Fibroblast of skin of back (primary cell): Measurements from ENCODE around the gene ACTG2.
"Not testable (repeated sequence)": the region's sequence is repeated elsewhere in the genome, so short reads cannot be mapped to it uniquely, and the experiment has no call there.

Source experiments
- DNase-seq: peaks from one replicate; pipeline ENCODE4 v3.0.0-alpha.2; 2013

ACTG2 gene

DNA sequence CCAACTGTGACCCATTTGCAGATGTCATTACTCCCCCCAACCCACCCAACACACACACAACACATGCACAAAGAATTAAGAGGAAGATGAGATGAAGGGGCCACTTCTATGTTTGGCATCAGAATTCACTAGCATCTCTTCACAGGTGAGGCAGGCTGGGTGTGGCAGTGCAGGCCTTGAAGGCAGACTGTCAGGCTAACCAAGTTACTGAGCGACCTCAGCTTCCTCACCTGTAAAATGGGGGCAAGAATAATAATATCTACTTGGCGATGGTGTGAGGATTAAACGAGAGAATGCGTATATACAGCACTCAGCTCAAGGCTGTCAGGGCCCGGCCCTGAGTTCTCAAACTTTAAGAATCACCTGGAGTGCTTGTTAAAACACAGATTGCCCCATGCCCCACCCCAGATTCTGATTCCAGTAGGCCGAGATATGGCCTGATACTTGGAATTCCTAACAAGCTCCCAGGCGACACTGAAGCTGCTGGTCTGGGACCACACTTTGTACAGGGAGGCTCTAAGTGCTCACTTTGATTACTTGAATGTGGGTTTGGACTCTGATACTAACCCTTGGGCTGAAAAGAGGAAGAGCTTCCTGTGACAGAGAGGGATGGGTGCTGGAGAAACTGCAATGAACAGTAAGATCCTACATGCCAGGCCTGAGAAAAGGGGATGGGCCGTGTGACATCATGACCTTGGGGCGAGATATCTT is 1.1 kb downstream of the ACTG2 start:
- no peak for DNase-seq

DNA sequence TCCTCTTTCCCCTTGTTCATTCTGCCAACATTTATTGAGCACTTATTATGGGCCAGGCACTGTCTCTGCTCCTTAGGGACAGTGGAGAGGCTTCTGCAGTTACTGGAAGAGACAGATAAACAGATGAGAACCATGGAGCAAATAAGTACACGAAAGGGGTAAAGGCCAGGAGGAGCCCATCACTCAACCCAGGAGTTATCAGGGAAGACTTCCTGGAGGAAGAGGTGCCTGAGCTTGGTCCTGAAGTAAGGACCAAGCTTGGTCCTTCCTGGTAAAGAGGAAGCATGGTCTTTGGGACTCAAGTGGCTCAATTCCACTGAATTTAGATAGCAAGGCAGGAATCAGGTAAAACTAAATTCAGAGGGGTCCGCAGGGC is 1.7 kb downstream of the ACTG2 start:
- DNase-seq: no peak

DNA sequence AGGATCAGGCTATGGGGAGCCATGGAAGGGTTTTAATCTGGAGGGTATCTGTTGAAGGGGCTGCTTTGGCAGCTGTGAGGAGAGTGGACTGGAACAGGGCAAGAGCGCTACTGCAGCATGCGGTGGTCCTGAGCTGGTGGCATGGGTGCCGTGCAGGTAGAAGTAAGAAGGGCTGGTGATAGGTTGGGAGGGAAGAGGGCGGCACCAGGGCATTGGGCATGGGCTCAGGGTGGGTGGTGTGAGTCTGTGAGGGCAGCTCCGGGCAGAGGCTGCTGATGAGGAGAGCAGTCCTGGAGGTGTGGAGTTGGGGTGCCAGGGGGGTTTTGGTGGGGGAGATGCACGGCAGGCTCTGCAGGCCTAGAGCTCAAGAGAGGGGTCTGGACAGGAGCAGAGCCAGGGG is 2.1 kb downstream of the ACTG2 start:
- DNase-seq: no peak

DNA sequence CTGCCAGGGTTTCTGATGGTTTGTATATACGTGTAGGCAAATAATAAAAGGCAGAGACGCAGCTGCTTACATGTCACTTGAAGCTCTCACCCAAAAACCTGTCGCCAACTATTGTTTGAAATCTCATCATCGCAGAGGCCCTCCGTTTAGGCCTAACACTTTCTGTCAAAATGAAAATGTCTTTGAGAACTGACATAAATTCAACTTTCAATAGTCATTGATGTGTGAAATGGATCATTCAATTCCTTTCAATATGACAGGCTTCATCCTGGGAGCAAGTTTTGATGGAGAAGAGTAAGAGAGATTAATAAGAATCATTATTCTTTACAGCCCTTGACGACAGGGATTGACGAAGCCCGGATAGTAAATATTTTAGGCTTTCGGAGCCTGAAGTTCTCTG is 2.7 kb downstream of the ACTG2 start:
- DNase-seq: no peak

DNA sequence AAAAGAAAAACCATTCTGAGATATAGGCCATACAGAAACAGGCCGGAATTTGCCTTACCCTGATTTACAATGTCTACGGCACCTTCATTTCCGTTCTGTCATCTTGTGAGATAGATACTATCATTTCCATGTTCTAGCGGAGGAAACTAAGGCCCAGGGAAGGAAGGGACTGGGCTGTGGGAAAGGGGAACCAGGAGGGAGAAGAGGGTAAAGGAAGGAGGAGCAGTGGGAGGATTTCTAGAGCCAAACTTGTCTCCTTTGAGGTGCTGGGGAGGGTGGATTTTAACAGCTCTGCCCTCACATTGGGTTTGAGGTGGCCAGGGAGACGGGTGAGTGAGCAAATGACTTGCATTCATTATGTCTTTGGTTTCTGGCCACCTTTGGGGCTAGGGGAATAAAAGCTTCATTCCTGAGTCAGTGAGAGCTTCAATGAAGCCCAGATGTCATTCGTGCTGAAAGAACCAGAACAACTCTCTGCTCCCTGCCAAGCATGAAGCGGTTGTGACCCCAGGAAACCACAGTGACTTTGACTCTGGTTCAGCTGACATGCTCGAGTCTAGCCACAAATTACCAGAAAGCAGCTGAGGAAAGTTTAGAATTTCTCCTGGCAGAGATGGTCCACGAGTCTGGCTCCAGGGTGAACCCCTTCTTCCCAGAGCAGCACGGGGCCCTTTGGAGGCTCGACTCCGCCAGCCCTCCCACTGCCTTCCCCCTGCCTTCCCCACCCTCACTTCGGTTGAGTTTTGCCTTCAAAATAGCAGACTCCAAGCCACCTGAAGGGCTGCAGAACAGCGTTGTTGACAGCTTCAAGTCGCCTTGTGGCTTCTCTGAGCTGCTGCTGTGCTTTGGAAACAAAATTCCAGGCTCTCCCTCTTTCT is 3.8 kb downstream of the ACTG2 start:
- DNase-seq: peak; percentile 74

DNA sequence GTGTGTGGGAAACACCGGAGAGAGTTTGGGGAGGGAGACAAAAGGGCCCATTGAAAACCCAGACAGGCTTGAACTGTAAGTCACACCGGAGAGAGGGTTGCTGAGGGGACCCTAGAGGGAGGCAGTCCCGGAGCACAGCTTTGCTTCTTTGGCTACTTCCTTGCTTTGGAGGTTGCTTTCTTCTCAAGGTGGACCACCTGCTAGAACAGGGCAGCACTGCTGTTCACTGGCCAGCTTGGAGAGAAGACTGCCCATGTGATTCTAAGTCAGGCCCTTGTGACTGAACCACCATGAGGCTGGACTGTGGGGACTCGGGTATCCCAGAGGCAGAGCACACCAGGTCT is 4.4 kb downstream of the ACTG2 start:
- no peak for DNase-seq

DNA sequence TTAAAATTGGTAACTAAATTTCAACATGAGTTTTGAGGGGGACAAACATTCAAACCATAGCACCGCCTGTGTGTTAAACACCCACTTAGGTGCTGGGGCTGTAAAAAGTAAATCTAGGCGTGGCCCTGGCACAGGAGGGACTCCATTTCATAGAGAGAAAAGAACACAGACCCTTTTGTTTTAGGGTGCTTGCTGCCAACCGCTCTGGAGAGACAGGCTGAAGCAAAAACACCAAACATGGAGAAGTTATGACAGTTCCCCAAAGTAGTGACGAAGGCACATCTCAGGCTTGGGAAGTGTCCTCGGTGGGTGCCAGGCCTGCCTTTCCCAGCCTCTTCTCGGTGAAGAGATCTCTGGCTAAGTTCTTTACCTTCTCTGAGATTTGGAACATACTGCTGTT is 5.1 kb downstream of the ACTG2 start:
- DNase-seq: no peak

DNA sequence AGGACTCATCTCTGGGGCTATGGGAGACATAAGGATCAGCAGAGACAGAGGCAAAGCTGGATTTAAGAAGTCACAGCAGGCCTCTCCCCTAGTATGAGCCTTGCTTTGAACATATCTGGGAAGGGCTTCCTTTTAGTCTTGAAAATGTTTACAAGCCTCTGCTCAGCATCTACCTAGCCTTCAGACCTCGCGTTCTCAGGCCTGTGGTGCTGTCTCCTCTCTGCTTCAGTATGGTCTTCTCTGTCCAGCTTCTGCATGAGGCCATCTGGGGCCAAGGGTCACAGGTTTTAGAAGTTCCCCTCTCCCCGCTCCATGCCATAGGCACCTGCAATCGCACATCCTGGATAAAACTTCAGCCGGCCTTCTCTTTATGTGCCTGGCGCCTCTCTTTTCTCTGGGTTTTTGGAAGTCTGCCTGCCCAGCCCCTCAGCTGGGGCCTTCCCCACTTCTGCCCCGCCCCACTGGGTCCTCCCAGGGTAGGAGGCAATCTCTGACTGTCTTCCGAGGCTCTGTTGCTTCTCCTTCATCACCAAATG is 7.1 kb downstream of the ACTG2 start:
- no peak for DNase-seq

DNA sequence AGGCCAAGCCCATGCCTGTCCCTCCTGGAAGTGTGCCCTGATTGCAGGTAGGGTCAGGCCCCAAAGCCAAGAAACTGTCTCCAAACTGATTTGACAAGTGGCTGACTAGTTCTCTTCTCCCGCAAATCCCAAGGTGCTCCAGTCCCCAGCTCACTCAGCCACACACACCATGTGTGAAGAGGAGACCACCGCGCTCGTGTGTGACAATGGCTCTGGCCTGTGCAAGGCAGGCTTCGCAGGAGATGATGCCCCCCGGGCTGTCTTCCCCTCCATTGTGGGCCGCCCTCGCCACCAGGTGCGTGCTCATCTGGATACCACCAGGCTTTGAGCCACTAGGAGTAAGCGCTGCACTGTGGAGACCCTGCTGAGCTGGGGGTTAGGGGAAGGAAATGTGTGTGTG is 8.3 kb downstream of the ACTG2 start:
- no peak for DNase-seq

DNA sequence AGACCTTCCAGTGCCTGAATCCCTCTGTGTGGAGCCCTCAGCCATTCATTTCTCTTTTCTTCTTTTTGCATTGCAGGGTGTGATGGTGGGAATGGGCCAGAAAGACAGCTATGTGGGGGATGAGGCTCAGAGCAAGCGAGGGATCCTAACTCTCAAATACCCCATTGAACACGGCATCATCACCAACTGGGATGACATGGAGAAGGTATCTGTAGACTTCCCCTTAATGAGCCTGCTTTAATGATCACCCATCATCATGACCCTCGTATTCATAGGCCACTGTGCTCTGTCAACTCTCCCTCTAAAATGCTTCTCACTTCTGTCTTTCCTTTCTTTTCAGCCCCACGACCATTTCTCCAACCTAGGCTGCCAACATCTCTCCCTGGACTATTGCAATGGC is 9.5 kb downstream of the ACTG2 start:
- DNase-seq: no peak

DNA sequence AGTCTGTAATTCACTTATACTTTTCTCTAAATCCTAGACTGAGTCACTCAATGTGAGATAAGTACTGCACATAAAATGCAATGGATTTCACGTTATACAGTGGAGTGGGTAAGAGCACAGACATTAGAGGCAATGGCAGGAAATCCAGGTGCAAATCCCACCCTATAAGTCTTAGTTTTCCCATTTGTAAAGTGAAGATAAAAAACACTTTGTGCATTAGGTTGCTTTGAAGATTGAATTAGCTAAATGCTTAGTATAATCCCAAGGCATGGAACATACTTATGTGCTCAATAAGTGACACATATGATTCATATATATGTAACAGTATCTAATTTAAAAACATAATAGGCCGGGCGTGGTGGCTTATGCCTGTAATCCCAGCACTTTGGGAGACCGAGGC is 10.5 kb downstream of the ACTG2 start:
- no peak for DNase-seq

DNA sequence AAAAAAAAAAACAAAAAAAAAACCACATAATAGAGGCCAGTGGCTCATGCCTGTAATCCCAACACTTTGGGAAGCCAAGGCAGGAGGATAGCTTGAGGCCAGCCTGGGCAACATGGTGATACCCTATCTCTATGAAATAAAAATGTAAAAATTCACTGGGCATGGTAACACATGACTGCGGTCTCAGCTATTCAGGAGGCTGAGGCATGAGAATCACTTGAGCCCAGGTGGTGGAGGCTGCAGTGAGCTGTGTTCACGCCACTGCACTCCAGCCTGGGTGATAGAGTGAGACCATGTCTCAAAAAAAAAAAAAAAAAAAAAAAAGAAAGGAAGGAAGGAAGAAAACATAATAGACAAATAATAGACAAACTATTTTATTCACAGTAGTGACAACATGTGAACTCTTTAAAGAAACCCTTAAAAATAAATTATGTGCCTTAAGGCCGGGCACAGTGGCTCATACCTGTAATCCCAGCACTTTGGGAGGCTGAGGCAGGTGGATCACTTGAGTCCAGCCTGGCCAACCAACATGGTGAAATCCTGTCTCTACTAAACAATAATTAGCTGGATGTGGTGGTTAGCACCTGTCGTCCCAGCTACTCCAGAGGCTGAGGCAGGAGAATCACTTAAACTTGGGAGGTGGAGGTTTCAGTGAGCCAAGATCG is 11.3 kb downstream of the ACTG2 start:
- DNase-seq: not testable (repeated sequence)

DNA sequence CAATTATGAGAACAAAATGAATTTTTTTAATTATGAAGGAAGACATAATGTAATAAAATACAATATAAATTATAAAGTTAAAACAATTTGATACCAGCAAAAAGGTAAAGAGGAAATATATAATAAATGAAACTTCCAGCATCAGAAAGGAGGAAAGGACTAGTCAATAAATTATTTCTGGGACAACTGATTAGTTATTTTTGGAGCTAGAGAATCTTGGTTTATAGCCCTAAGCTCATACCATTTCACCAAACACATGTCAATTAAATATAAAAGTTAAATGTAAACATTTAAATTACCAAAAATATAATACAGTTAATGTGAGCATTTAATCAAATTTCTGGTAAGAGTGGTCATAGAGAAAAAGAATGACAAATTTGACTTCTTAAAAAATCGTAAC is 12.1 kb downstream of the ACTG2 start:
- DNase-seq: no peak

DNA sequence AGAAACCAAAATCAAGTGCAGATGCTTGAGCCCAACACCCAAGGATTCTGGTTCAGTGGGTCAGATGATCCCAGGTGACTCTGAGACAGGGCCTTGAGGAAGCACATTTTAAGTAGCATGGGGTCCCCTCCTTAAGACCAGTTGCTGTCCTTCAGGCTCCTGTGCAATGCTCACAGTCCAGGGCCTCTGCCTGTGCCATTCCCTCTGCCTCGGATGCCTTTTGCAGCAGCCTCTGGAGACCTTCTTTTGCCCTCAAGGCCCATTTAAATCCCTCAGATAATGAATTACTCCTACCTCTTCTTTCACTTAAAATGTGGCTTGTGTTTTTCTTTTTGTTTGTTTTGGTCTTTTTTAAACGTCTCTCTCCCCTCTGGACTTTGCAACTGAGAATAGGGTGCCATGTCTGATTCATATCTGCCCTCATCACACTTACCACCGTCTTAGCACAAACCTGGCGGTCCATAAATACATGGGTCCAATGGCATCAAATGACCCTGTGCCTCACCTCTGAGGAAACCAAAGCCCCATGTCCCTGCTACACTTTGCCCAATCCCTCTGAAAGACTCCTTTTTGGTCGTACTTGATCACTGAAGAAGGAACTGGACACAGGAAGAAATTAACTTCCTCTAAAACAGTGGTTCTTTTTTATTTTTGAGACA is 14.2 kb downstream of the ACTG2 start:
- no peak for DNase-seq

DNA sequence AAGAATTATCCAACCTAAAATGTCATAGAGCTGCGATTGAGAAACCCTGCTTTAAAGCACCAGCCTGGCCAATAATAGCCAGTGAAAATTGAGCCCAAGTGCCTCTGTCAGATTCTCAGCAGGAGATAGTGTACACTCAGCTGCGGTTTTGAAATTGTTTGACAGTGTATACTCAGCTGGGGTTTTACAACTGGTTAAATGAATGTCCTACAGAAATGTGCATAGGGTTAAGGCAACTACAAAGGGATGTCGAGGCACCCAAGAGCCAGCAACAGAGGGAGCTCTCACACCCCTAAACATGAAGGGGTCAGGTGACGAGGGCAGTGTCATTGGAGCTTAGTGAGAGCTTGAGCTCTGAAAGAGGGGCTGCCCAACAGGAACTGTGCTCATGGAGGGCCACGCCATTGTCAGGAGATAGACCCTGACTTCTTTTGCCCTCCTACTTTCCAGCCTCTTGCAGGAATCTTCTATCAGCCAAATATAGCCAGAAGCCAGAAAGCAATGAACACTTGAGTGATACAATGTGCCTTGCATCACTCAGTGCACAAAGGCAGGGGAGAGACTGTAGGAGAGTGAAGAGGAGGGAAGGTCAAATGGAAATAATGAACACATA is 15.1 kb downstream of the ACTG2 start:
- DNase-seq: peak; percentile 37

DNA sequence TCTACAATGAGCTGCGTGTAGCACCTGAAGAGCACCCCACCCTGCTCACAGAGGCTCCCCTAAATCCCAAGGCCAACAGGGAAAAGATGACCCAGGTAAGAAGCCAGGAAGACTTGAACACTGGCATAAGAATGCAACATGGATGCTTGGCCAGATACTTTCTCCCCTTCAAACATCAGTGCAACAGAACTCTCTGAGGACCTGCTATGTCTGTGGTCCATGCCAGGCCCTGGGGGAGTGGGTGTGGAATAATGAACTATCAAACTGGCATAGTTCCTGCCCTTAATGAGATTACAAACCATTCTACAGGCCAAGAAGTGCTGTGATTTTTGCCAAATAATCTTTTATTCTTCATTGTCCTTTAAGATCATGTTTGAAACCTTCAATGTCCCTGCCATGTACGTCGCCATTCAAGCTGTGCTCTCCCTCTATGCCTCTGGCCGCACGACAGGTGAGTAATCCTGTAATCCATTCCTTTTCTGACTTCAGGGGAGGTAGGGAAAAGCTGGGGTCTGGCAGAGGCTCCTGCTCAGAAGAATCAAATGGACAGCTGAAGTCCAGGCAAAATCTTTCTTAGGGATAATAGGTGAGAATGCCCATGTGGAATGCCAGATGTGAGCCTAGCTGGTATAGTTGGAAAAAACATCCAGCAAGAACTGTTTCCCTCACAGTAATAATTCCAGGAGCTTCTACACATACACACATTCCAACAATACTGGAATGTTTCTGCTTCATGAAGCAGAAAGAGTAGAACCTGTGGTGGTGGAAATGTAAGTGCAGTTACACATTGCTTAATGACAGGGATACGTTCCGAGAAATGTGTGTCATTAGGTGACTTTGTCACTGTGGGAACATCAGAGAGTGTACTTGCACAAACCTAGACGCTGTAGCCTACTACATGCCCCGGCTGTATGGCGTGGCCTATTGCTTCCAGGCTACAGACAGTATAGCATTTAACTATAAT is 16.2 kb downstream of the ACTG2 start:
- no peak for DNase-seq

DNA sequence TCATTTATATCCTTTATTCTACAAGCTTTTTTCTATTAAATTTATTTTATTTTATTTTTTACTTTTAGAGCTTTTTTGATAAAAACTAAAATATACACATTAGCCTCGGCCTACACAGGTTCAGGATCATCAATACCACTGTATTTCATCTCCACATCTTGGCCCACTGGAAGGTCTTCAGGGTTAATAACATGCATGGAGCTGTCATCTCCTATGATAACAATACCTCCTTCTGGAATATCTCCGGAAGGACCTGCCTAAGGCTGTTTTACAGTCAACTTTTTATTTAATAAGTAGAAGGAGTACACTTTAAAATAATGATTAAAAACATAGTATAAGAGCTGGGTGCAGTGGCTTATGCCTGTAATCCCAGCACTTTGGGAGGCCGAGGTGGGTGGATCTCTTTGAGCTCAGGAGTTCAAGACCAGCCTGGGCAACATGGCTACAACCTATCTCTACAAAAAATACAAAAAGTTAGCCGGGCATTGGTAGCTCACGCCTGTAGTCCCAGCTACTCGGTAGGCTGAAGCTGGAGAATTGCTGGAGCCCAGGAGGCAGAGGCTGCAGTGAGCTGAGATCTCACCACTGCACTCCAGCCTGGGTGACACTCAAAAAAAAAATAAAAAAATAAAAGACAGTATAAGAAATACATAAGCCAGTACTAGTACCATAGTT is 18.2 kb downstream of the ACTG2 start:
- no peak for DNase-seq

DNA sequence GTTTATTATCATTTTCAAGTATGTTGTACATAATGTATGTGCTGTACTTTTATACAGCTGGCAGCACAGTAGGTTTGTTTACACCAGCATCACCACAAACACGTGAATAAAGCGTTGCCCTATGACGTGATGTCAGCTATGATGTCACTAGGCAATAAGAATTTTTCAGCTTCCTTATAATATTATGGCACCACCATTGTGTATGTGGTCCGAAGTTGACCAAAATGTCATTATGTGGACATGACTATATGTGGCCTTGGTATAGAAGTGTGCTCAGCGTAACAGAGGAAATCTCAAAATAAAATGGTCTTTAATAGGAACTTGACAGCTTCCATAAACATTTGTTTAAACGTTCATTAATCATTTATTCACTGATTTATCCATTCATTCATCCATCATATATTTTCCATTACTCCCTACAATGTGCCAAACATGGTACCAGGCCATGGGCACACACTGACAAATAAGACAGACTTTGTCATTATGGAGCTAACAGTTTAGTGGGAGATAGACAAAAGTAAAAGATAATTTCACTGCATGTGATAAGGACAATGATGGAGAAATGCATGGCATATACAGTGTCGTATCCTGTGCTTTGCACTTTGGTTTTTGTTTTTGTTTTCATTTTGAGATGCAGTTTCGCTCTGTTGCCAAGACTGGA is 18.9 kb downstream of the ACTG2 start:
- no peak for DNase-seq

DNA sequence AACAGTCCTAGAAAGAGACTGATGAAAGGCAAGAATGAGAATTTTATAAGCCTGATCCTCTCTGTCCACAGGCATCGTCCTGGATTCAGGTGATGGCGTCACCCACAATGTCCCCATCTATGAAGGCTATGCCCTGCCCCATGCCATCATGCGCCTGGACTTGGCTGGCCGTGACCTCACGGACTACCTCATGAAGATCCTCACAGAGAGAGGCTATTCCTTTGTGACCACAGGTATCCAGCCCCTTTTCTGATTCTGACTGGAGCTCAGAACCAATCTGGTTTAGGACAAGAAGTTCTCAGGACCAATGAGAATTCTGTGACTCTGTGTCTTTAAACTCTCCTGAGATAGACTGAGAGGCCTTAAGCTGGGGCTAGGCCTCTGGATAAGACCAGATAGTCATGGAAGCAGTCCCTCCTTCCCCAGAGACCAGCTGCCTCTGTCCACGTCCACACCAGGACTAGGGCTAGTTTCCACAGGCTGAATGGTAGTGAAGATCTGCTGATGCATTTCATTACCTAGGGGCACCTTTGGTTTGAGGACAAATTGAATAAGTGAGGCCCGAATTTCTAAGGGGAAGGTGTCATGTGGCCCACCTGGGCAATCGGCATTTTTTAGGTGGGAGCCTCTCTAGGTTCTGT is 20.7 kb downstream of the ACTG2 start:
- no peak for DNase-seq

DNA sequence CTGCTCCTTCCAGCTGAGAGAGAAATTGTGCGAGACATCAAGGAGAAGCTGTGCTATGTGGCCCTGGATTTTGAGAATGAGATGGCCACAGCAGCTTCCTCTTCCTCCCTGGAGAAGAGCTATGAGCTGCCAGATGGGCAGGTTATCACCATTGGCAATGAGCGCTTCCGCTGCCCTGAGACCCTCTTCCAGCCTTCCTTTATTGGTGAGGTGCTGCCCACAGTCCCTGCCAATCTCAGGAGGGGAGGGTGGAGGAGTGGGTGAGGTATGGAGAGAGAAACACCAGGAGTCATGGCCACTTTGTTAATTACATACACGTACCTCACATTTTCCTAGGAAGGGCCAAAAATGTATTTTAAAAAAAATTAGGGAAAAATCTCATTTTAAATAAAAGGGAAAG is 21.9 kb downstream of the ACTG2 start:
- DNase-seq: no peak
